HepG2 (cell line): ENCODE data around the gene NRP1.

Experiments used
- CTCF ChIP-seq: sonication (generic); formaldehyde crosslinking; IDR thresholded peaks from 2 replicates; pipeline ENCODE4 v1.5.0; 2020; ENCODE audit warnings: mild to moderate bottlenecking, missing genetic modification reagents, moderate library complexity
- EZH2 ChIP-seq: conservative IDR thresholded peaks from 2 replicates; pipeline ENCODE4 v1.6.1; 2012; ENCODE audit warnings: mild to moderate bottlenecking, low read depth, low read length, moderate library complexity
- HDAC2 ChIP-seq: sonication (generic); formaldehyde crosslinking; IDR thresholded peaks from 2 replicates; pipeline ENCODE4 v1.4.0; 2020; ENCODE audit warnings: missing genetic modification reagents
- RBAK ChIP-seq: sonication (generic); formaldehyde crosslinking; IDR thresholded peaks from 2 replicates; pipeline ENCODE4 v1.5.1; 2020; ENCODE audit warnings: mild to moderate bottlenecking, missing genetic modification reagents
- ZNF121 ChIP-seq: sonication (generic); formaldehyde crosslinking; IDR thresholded peaks from 2 replicates; pipeline ENCODE4 v1.5.0; 2020; ENCODE audit warnings: mild to moderate bottlenecking, missing genetic modification reagents

- TF ChIP-seq RBAK (CRISPR knock-in tag) (no peak), CTCF (CRISPR knock-in tag) (no peak), HDAC2 (CRISPR knock-in tag) (no peak), ZNF121 (CRISPR knock-in tag) (no peak), EZH2 (no peak)
These were observed 94.2 kb downstream of the NRP1 start for GRCh38 chr10:33240258-33240657.
